ENCODE results near the gene FAM177B. TPM values are rescaled to one million over a fixed set of nuclear protein-coding genes. Genes with fewer than 3 reads are reported as not detected.
"Not testable (repeated sequence)": the region's sequence is repeated elsewhere in the genome, so short reads cannot be mapped to it uniquely, and the experiment has no call there.

FAM177B gene
- total RNA-seq, 2 experiments from 2014 or later, result not detected

- no peaks in the 10 kb centered on the region for H3K4me1 ChIP-seq (ENCODE audit: insufficient read depth, low read length, poor library complexity, severe bottlenecking)
- no peak overlapping the region for H2AFZ ChIP-seq (ENCODE audit: low read length)
- H3K9me3 ChIP-seq (ENCODE audit: low read length), result no peaks in the 10 kb centered on the region
- no peaks in the 10 kb centered on the region for H3K36me3 ChIP-seq (ENCODE audit: insufficient read depth, low read length)
- H3K27ac ChIP-seq (ENCODE audit: low read depth, low read length, poor library complexity, severe bottlenecking), result no peak overlapping the region
- intact Hi-C loops (cut with micrococcal nuclease; ENCODE audit: unreplicated experiment), result no loop called here
- no peak for DNase-seq (ENCODE audit: low spot score)
- no TSS peak for BruUV-seq (replicated peaks)
- H3K4me2 ChIP-seq (ENCODE audit: low read length), result no peak overlapping the region
- H3K79me2 ChIP-seq (ENCODE audit: insufficient read depth, low read depth, low read length), result no peaks in the 10 kb centered on the region
- ChIA-PET POLR2A (interaction anchor here (0.7 kb wide), 1 partner anchor 17 kb away, joined by 3 read pairs; no protein-coding TSS in a partner anchor), CTCF (ENCODE audit: unreplicated experiment) (no interaction called here)
- no peaks in the 10 kb centered on the region for H3K9me2 ChIP-seq (ENCODE audit: insufficient read depth, low read length)
- no peak overlapping the region for H3K4me3 ChIP-seq (ENCODE audit: low read depth, low read length, poor library complexity, severe bottlenecking)
- TF ChIP-seq CTCF (conservative IDR thresholded peaks at IDR 0.05; ENCODE audit: low read length), result no peak
- no peaks in the 10 kb centered on the region for H4K20me1 ChIP-seq (ENCODE audit: insufficient read depth, low read length)
Observed at GRCh38 chr1:222759451-222760035, 22.5 kb downstream of the FAM177B start.

GRCh38 chr1:222761083-222761482 lies 24.1 kb downstream of the FAM177B start:
- H3K79me2 ChIP-seq (ENCODE audit: insufficient read depth, low read depth, low read length), result no peaks in the 10 kb centered on the region
- intact Hi-C loops (cut with micrococcal nuclease; ENCODE audit: unreplicated experiment), result no loop called here
- H3K27ac ChIP-seq (ENCODE audit: low read depth, low read length, poor library complexity, severe bottlenecking), result no peak overlapping the region
- H3K9me3 ChIP-seq (ENCODE audit: low read length), result no peaks in the 10 kb centered on the region
- no peak for DNase-seq (ENCODE audit: low spot score)
- no peaks in the 10 kb centered on the region for H3K36me3 ChIP-seq (ENCODE audit: insufficient read depth, low read length)
- H3K4me3 ChIP-seq (ENCODE audit: low read depth, low read length, poor library complexity, severe bottlenecking), result no peak overlapping the region
- H3K9me2 ChIP-seq (ENCODE audit: insufficient read depth, low read length), result no peaks in the 10 kb centered on the region
- CTCF ChIA-PET (ENCODE audit: unreplicated experiment), result no interaction called here
- H2AFZ ChIP-seq (ENCODE audit: low read length), result no peak overlapping the region
- TF ChIP-seq CTCF (conservative IDR thresholded peaks at IDR 0.05; ENCODE audit: low read length), result no peak
- H4K20me1 ChIP-seq (ENCODE audit: insufficient read depth, low read length), result no peaks in the 10 kb centered on the region
- POLR2A ChIA-PET, result no interaction called here
- no peak overlapping the region for H3K4me2 ChIP-seq (ENCODE audit: low read length)
- no peaks in the 10 kb centered on the region for H3K4me1 ChIP-seq (ENCODE audit: insufficient read depth, low read length, poor library complexity, severe bottlenecking)
- no TSS peak for BruUV-seq (replicated peaks)

GRCh38 chr1:222762178-222762577 lies 25.2 kb downstream of the FAM177B start:
- intact Hi-C loops (cut with micrococcal nuclease; ENCODE audit: unreplicated experiment); H3K9me3 ChIP-seq (ENCODE audit: low read length); H3K4me3 ChIP-seq (ENCODE audit: low read depth, low read length, poor library complexity, severe bottlenecking); CTCF ChIA-PET (ENCODE audit: unreplicated experiment); H4K20me1 ChIP-seq (ENCODE audit: insufficient read depth, low read length); H3K36me3 ChIP-seq (ENCODE audit: insufficient read depth, low read length); BruUV-seq (replicated peaks); H2AFZ ChIP-seq (ENCODE audit: low read length); H3K79me2 ChIP-seq (ENCODE audit: insufficient read depth, low read depth, low read length); H3K9me2 ChIP-seq (ENCODE audit: insufficient read depth, low read length); H3K4me1 ChIP-seq (ENCODE audit: insufficient read depth, low read length, poor library complexity, severe bottlenecking); H3K4me2 ChIP-seq (ENCODE audit: low read length); H3K27ac ChIP-seq (ENCODE audit: low read depth, low read length, poor library complexity, severe bottlenecking); DNase-seq (ENCODE audit: low spot score): not testable (repeated sequence)
- POLR2A ChIA-PET, result interaction anchor here (2.2 kb wide), 1 partner anchor 12 kb away, joined by 6 read pairs; no protein-coding TSS in a partner anchor

Data from OCI-LY7 (cell line).